Ascending aorta (tissue), 2 donors: ENCODE measurements around the gene SNTG2. TPM values are rescaled to one million over a fixed set of nuclear protein-coding genes. Genes with fewer than 3 reads are reported as not detected.

ENCODE experiments used
- DNase-seq, 2 donors: peaks; one replicate each; pipeline ENCODE4 v3.0.0-alpha.2; 2019; ENCODE audit warnings: low spot score in 2 of 2
- H3K27ac ChIP-seq, 2 donors: fragments of 200-600 bp; sonication (generic); one replicate each; pipeline ENCODE4 v1.5.1; 2016 to 2017; ENCODE audit warnings: mild to moderate bottlenecking in 1 of 2
- H3K27me3 ChIP-seq: fragments of 200-600 bp; sonication (generic); one replicate; pipeline ENCODE4 v1.5.1; 2017
- H3K36me3 ChIP-seq, 2 donors: fragments of 200-600 bp; sonication (generic); one replicate each; pipeline ENCODE4 v1.5.1; 2016
- H3K4me1 ChIP-seq, 2 donors: fragments of 200-600 bp; sonication (generic); one replicate each; pipeline ENCODE4 v1.5.1; 2016 to 2017; ENCODE audit warnings: mild to moderate bottlenecking in 1 of 2
- H3K4me3 ChIP-seq, 2 donors: fragments of 200-600 bp; sonication (generic); one replicate each; pipeline ENCODE4 v1.5.1; 2016 to 2017; ENCODE audit warnings: mild to moderate bottlenecking in 1 of 2
- H3K9me3 ChIP-seq, 2 donors: fragments of 200-600 bp; sonication (generic); one replicate each; pipeline ENCODE4 v1.5.1; 2016
- CTCF ChIP-seq, 3 experiments: fragments of 200-600 bp in 2 of 3; fragments of 450-650 bp in 1 of 3; sonication (generic) in 2 of 3; IDR thresholded peaks; one replicate each; pipeline ENCODE4 v1.5.1; 2016 to 2019; ENCODE audit warnings: antibody characterized with exemption in 3 of 3, mild to moderate bottlenecking in 1 of 3, moderate library complexity in 1 of 3
- intact Hi-C: fragments of 100-400 bp; cut with DNase I; formaldehyde crosslinking; loops from one replicate; pipeline ENCODE4 v1.15.1; 2023
- total RNA-seq: library from RNA; depleted of rRNA; stranded (reverse); fragments of >200 nt; gene quantifications from one replicate; pipeline ENCODE4 v1.1.0, GENCODE V29; 2016

SNTG2 gene
- total RNA-seq, 1 donor from 2014 or later, result 9.9 TPM

- intact Hi-C loops, result no loop called here
Observed at GRCh38 chr2:1137913-1138391, 187.3 kb downstream of the SNTG2 start.

GRCh38 chr2:1140389-1141003 is 189.8 kb downstream of the SNTG2 start:
- intact Hi-C loops, result no loop called here

More at GRCh38 chr2:1137913-1138391, 187.3 kb downstream of the SNTG2 start:
- no peak overlapping the region for H3K4me3 ChIP-seq
- DNase-seq, result no peak
- no peaks in the 10 kb centered on the region for H3K4me1 ChIP-seq
- TF ChIP-seq CTCF (IDR thresholded peaks at IDR 0.05), result no peak
- H3K9me3 ChIP-seq, result no peaks in the 10 kb centered on the region
- H3K36me3 ChIP-seq, result no peaks in the 10 kb centered on the region
- H3K27me3 ChIP-seq, result no peaks in the 10 kb centered on the region
- no peak overlapping the region for H3K27ac ChIP-seq

GRCh38 chr2:1141079-1141478 is 190.4 kb downstream of the SNTG2 start:
- H3K36me3 ChIP-seq, result no peaks in the 10 kb centered on the region
- H3K9me3 ChIP-seq, result no peaks in the 10 kb centered on the region
- intact Hi-C loops, result no loop called here
- no peak for DNase-seq
- no peaks in the 10 kb centered on the region for H3K4me1 ChIP-seq
- H3K27ac ChIP-seq, result no peak overlapping the region
- no peaks in the 10 kb centered on the region for H3K27me3 ChIP-seq
- no peak overlapping the region for H3K4me3 ChIP-seq
- TF ChIP-seq CTCF (IDR thresholded peaks at IDR 0.05), result no peak

More at GRCh38 chr2:1140389-1141003, 189.8 kb downstream of the SNTG2 start:
- Histone ChIP-seq H3K27me3 (no peaks in the 10 kb centered on the region), H3K9me3 (no peaks in the 10 kb centered on the region), H3K27ac (no peak overlapping the region), H3K4me1 (no peaks in the 10 kb centered on the region), H3K4me3 (no peak overlapping the region), H3K36me3 (no peaks in the 10 kb centered on the region)
- DNase-seq, result no peak
- peak in 2 of 3 experiments; percentile 42 to 63 for TF ChIP-seq CTCF (IDR thresholded peaks at IDR 0.05)

GRCh38 chr2:1143129-1143528 is 192.5 kb downstream of the SNTG2 start:
- intact Hi-C loops, result no loop called here
- no peak for TF ChIP-seq CTCF (IDR thresholded peaks at IDR 0.05)
- no peak overlapping the region for H3K27ac ChIP-seq
- H3K4me1 ChIP-seq, result no peaks in the 10 kb centered on the region
- no peaks in the 10 kb centered on the region for H3K36me3 ChIP-seq
- no peak for DNase-seq
- H3K4me3 ChIP-seq, result no peak overlapping the region
- no peaks in the 10 kb centered on the region for H3K27me3 ChIP-seq
- H3K9me3 ChIP-seq, result no peaks in the 10 kb centered on the region

GRCh38 chr2:1147873-1148612 is 197.4 kb downstream of the SNTG2 start:
- intact Hi-C loops, result no loop called here
- no peak for TF ChIP-seq CTCF (IDR thresholded peaks at IDR 0.05)
- no peak overlapping the region for H3K27ac ChIP-seq

More at GRCh38 chr2:1147873-1148612, 197.4 kb downstream of the SNTG2 start:
- Histone ChIP-seq H3K4me1 (no peaks in the 10 kb centered on the region), H3K27me3 (no peaks in the 10 kb centered on the region), H3K9me3 (no peaks in the 10 kb centered on the region), H3K4me3 (no peak overlapping the region), H3K36me3 (no peaks in the 10 kb centered on the region)
- DNase-seq, result no peak
